K562 (cell line): ENCODE data around the gene BRME1. TPM values are rescaled to one million over a fixed set of nuclear protein-coding genes. Genes with fewer than 3 reads are reported as not detected.
A peak's percentile ranks its signal among the peaks of the same experiment; 100 is the strongest.

Experiments used
- BCL6 ChIP-seq: fragments of 250-450 bp; sonication (Bioruptor Pico); IDR thresholded peaks from 2 replicates; pipeline ENCODE4 v1.4.0; 2020
- CBFA2T3 ChIP-seq: fragments of 450-650 bp; IDR thresholded peaks from 2 replicates; pipeline ENCODE4 v1.6.1; 2017
- CBX1 ChIP-seq: sonication (generic); IDR thresholded peaks from 2 replicates; pipeline ENCODE4 v1.6.1; 2016; ENCODE audit warnings: antibody characterized with exemption, low read depth, mild to moderate bottlenecking
- CREB3 ChIP-seq: fragments of 450-650 bp; conservative IDR thresholded peaks from 2 replicates; pipeline ENCODE4 v1.6.1; 2016; ENCODE audit warnings: missing genetic modification characterization, low read depth, mild to moderate bottlenecking, missing compliant biosample characterization, moderate library complexity
- E4F1 ChIP-seq: fragments of 250-450 bp; sonication (Bioruptor Pico); IDR thresholded peaks from 2 replicates; pipeline ENCODE4 v1.5.0; 2021; ENCODE audit warnings: mild to moderate bottlenecking, borderline replicate concordance
- KAT2B ChIP-seq: IDR thresholded peaks from one replicate; pipeline ENCODE4 v1.6.1; 2012; ENCODE audit warnings: low read depth, mild to moderate bottlenecking, control low read depth, inconsistent platforms, low read length, moderate library complexity
- KLF13 ChIP-seq: fragments of 450-650 bp; IDR thresholded peaks from 2 replicates; pipeline ENCODE4 v1.6.1; 2016; ENCODE audit warnings: missing genetic modification characterization, low read depth, mild to moderate bottlenecking, missing compliant biosample characterization, moderate library complexity, borderline replicate concordance
- NCOA6 ChIP-seq: fragments of 450-650 bp; IDR thresholded peaks from 2 replicates; pipeline ENCODE4 v1.6.1; 2017; ENCODE audit warnings: mild to moderate bottlenecking
- PHF8 ChIP-seq: fragments of 200-600 bp; sonication (generic); IDR thresholded peaks from 2 replicates; pipeline ENCODE4 v1.6.1; 2012; ENCODE audit warnings: mixed run types, mild to moderate bottlenecking, inconsistent platforms, low read length, moderate library complexity, borderline replicate concordance
- RBM25 ChIP-seq: fragments of 200-400 bp; formaldehyde crosslinking; IDR thresholded peaks from 2 replicates; pipeline ENCODE4 v1.6.1; 2018; ENCODE audit warnings: low read length, low read depth, moderate library complexity; ENCODE audit not compliant: severe bottlenecking
- SMAD1 ChIP-seq: fragments of 150-350 bp; IDR thresholded peaks from 2 replicates; pipeline ENCODE4 v1.6.1; 2014; ENCODE audit warnings: low read length, low read depth; ENCODE audit not compliant: partially characterized antibody
- SREBF1 ChIP-seq: fragments of 150-350 bp; IDR thresholded peaks from 2 replicates; pipeline ENCODE4 v1.6.1; 2014; ENCODE audit warnings: antibody characterized with exemption, low read depth, low read length, borderline replicate concordance
- TFAP4 ChIP-seq: sonication (generic); formaldehyde crosslinking; IDR thresholded peaks from 2 replicates; pipeline ENCODE4 v1.8.0; 2022; ENCODE audit warnings: missing genetic modification reagents, mild to moderate bottlenecking, moderate library complexity, borderline replicate concordance
- TRIM25 ChIP-seq: fragments of 450-650 bp; IDR thresholded peaks from 2 replicates; pipeline ENCODE4 v1.7.0; 2016; ENCODE audit warnings: borderline replicate concordance
- TRIM28 ChIP-seq: fragments of 450-650 bp; IDR thresholded peaks from 2 replicates; pipeline ENCODE4 v1.6.1; 2017
- ZBTB1 ChIP-seq: sonication (generic); formaldehyde crosslinking; IDR thresholded peaks from 2 replicates; pipeline ENCODE4 v1.8.1; 2023; ENCODE audit warnings: missing genetic modification reagents, low read depth, mild to moderate bottlenecking, borderline replicate concordance
- ZBTB12 ChIP-seq: fragments of 250-450 bp; sonication (Bioruptor Pico); IDR thresholded peaks from 2 replicates; pipeline ENCODE4 v1.4.0; 2020
- ZKSCAN3 ChIP-seq: fragments of 250-450 bp; sonication (Bioruptor Pico); IDR thresholded peaks from 2 replicates; pipeline ENCODE4 v1.4.0; 2020
- ZNF133 ChIP-seq: fragments of 250-450 bp; sonication (Bioruptor Pico); IDR thresholded peaks from 2 replicates; pipeline ENCODE4 v1.4.0; 2020; ENCODE audit warnings: mild to moderate bottlenecking
- ZNF274 ChIP-seq: IDR thresholded peaks from 2 replicates; pipeline ENCODE4 v1.6.1; 2011; ENCODE audit warnings: low read depth, mild to moderate bottlenecking, low read length, moderate library complexity, borderline replicate concordance
- ZNF561 ChIP-seq: fragments of 450-650 bp; formaldehyde crosslinking; conservative IDR thresholded peaks from 2 replicates; pipeline ENCODE4 v1.4.0; 2020; ENCODE audit warnings: mild to moderate bottlenecking, moderate library complexity
- polyA plus RNA-seq, 8 experiments: library from polyadenylated mRNA; depleted of rRNA in 4 of 8; stranded (reverse) in 5 of 8; unstranded in 3 of 8; fragments of >200 nt; fragmentation: Nextera tagmentation in 2 of 8; fragmentation: Illumina TruSeq in 1 of 8; extraction: Ambion mirVana in 2 of 8; extraction: Trizol in 1 of 8; gene quantifications; 2 replicates each; pipeline versions ENCODE4 v1.2.1 to v1.2.3, GENCODE V29; 2011 to 2014; ENCODE audit warnings: inconsistent platforms in 1 of 8, missing spikeins in 1 of 8
- total RNA-seq, 7 experiments: library from RNA; depleted of rRNA in 6 of 7; stranded (reverse); fragments of >200 nt in 6 of 7; fragmentation: Illumina TruSeq in 2 of 7; extraction: Trizol in 2 of 7; gene quantifications; 2 replicates each; pipeline versions ENCODE4 v1.2.1 to v1.2.3, GENCODE V29; 2011 to 2021; ENCODE audit warnings: low replicate concordance in 1 of 7

BRME1 gene
- total and polyA plus RNA-seq, 9 of the 15 experiments (the other 6 are each of a cell fraction or from before 2014, with no cell fraction given), result 0.75 to 6.1 (median 3.6) TPM

GRCh38 chr19:13846557-13847406 lies 59.1 kb downstream of the BRME1 start (continued):
- peak; percentile 34; the same call in 1 of the 2 replicates for TF ChIP-seq CBFA2T3
- no peak for TF ChIP-seq RBM25
- no peak for TF ChIP-seq BCL6 (CRISPR knock-in tag)
- TF ChIP-seq TRIM25, result no peak
- no peak for TF ChIP-seq ZNF133 (CRISPR knock-in tag)
- no peak for TF ChIP-seq CREB3 (tag)
- TF ChIP-seq CBX1, result no peak
- no peak for TF ChIP-seq KLF13
- TF ChIP-seq PHF8, result no peak
- no peak for TF ChIP-seq ZNF274
- no peak for TF ChIP-seq ZNF561
- TF ChIP-seq NCOA6, result no peak
- TF ChIP-seq ZBTB12 (CRISPR knock-in tag), result peak; percentile 83
- no peak for TF ChIP-seq SREBF1
- no peak for TF ChIP-seq KAT2B
- no peak for TF ChIP-seq ZBTB1 (CRISPR knock-in tag)
- no peak for TF ChIP-seq ZKSCAN3 (CRISPR knock-in tag)
- TF ChIP-seq E4F1 (CRISPR knock-in tag), result no peak
- TF ChIP-seq TFAP4 (CRISPR knock-in tag), result peak; percentile 96
- TF ChIP-seq SMAD1, result peak; percentile 87
- TF ChIP-seq TRIM28, result no peak
